Esophagus squamous epithelium (tissue), 4 donors: ENCODE results near the gene PRAME.

Source experiments
- POLR2A ChIP-seq, 4 donors: fragments of 450-650 bp; IDR thresholded peaks; one replicate each; pipeline ENCODE4 v1.6.1; 2017; ENCODE audit warnings: antibody characterized with exemption in 4 of 4, mild to moderate bottlenecking in 4 of 4, moderate library complexity in 3 of 4
- TF ChIP-seq, protein P1 (sequence below), 6 experiments: fragments of 450-650 bp in 4 of 6; fragments of 200-600 bp in 2 of 6; sonication (generic) in 2 of 6; IDR thresholded peaks; one replicate each; pipeline ENCODE4 v1.5.1; 2016 to 2019; ENCODE audit warnings: antibody characterized with exemption in 6 of 6, mild to moderate bottlenecking in 4 of 6, moderate library complexity in 4 of 6

DNA sequence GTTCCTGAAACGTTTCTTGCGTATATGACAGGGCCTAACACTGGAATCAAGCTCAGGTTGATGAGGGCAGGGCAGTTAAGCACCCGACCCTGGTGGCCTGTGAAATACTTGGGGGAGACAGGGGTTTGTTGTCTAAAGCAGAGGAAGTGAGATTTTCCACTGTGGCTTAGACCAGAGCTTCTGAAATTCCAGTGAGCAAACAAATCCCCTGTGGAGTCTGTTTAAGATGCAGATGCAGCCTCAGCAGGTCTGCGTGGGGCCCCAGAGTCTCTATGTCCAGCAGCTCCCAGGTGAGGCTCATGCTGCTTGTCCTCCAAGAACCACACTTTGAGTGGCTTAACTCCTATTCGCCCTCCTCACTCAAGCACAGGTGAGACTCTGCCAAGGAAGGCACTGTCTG is 39.1 kb upstream of the PRAME start:
- TF ChIP-seq, protein P1, sequence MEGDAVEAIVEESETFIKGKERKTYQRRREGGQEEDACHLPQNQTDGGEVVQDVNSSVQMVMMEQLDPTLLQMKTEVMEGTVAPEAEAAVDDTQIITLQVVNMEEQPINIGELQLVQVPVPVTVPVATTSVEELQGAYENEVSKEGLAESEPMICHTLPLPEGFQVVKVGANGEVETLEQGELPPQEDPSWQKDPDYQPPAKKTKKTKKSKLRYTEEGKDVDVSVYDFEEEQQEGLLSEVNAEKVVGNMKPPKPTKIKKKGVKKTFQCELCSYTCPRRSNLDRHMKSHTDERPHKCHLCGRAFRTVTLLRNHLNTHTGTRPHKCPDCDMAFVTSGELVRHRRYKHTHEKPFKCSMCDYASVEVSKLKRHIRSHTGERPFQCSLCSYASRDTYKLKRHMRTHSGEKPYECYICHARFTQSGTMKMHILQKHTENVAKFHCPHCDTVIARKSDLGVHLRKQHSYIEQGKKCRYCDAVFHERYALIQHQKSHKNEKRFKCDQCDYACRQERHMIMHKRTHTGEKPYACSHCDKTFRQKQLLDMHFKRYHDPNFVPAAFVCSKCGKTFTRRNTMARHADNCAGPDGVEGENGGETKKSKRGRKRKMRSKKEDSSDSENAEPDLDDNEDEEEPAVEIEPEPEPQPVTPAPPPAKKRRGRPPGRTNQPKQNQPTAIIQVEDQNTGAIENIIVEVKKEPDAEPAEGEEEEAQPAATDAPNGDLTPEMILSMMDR (IDR thresholded peaks at IDR 0.05) = no peak
- no peak for TF ChIP-seq POLR2A (IDR thresholded peaks at IDR 0.05)
